ENCODE measurements around the gene MBNL3. TPM values are rescaled to one million over a fixed set of nuclear protein-coding genes. Genes with fewer than 3 reads are reported as not detected.
"Not testable (repeated sequence)": the region's sequence is repeated elsewhere in the genome, so short reads cannot be mapped to it uniquely, and the experiment has no call there.

MBNL3 gene
- total RNA-seq, 6 experiments from 2014 or later: 0.17 to 0.66 (median 0.38) TPM

GRCh38 chrX:132452911-132453550 lies 35.8 kb downstream of the MBNL3 start:
- H3K27ac Mint-ChIP-seq: no peak overlapping the region
- no peak overlapping the region for H3K4me3 Mint-ChIP-seq
- peaks cover 2% of the 10 kb centered on the region; the same call in 1 of the 2 replicates for H3K27me3 Mint-ChIP-seq (ENCODE audit: insufficient read depth)
- no peak for TF ChIP-seq CTCF (IDR thresholded peaks at IDR 0.05)
- H3K4me1 Mint-ChIP-seq (ENCODE audit: low read depth): no peaks in the 10 kb centered on the region
- no peak for DNase-seq
- H3K36me3 Mint-ChIP-seq (ENCODE audit: low read depth): no peaks in the 10 kb centered on the region
- no peaks in the 10 kb centered on the region; the same call in 1 of the 2 replicates for H3K9me3 Mint-ChIP-seq

GRCh38 chrX:132445909-132446308 lies 42.9 kb downstream of the MBNL3 start:
- H3K4me1 Mint-ChIP-seq (ENCODE audit: low read depth); H3K9me3 Mint-ChIP-seq; DNase-seq; H3K36me3 Mint-ChIP-seq (ENCODE audit: low read depth); H3K27me3 Mint-ChIP-seq (ENCODE audit: insufficient read depth); H3K4me3 Mint-ChIP-seq; H3K27ac Mint-ChIP-seq: not testable (repeated sequence)

- no peaks in the 10 kb centered on the region; the same call in 1 of the 2 replicates for H3K27me3 Mint-ChIP-seq (ENCODE audit: insufficient read depth)
- H3K36me3 Mint-ChIP-seq (ENCODE audit: low read depth): no peaks in the 10 kb centered on the region
- no peaks in the 10 kb centered on the region for H3K4me1 Mint-ChIP-seq (ENCODE audit: low read depth)
- no peak for TF ChIP-seq CTCF (IDR thresholded peaks at IDR 0.05)
- DNase-seq: no peak
- H3K27ac Mint-ChIP-seq: no peak overlapping the region
- H3K4me3 Mint-ChIP-seq: no peak overlapping the region
- H3K9me3 Mint-ChIP-seq: no peaks in the 10 kb centered on the region; the same call in 1 of the 2 replicates
Observed at GRCh38 chrX:132444936-132445335, 43.9 kb downstream of the MBNL3 start.

GRCh38 chrX:132443196-132444135 lies 45.4 kb downstream of the MBNL3 start:
- Mint-ChIP-seq H3K36me3 (ENCODE audit: low read depth) (no peaks in the 10 kb centered on the region), H3K9me3 (no peaks in the 10 kb centered on the region; the same call in 1 of the 2 replicates), H3K27ac (no peak overlapping the region), H3K27me3 (ENCODE audit: insufficient read depth) (no peaks in the 10 kb centered on the region), H3K4me1 (ENCODE audit: low read depth) (no peaks in the 10 kb centered on the region), H3K4me3 (no peak overlapping the region)
- no peak for DNase-seq
- TF ChIP-seq CTCF (IDR thresholded peaks at IDR 0.05): no peak

- no peaks in the 10 kb centered on the region for H3K36me3 Mint-ChIP-seq (ENCODE audit: low read depth)
- H3K4me1 Mint-ChIP-seq (ENCODE audit: low read depth): no peaks in the 10 kb centered on the region
- no peak for TF ChIP-seq CTCF (IDR thresholded peaks at IDR 0.05)
- H3K4me3 Mint-ChIP-seq: no peak overlapping the region
- DNase-seq: no peak
- H3K9me3 Mint-ChIP-seq: no peaks in the 10 kb centered on the region; the same call in 1 of the 2 replicates
- no peaks in the 10 kb centered on the region for H3K27me3 Mint-ChIP-seq (ENCODE audit: insufficient read depth)
- H3K27ac Mint-ChIP-seq: no peak overlapping the region
Observed at GRCh38 chrX:132442691-132443090, 46.1 kb downstream of the MBNL3 start.

- no peaks in the 10 kb centered on the region for H3K4me1 Mint-ChIP-seq (ENCODE audit: low read depth)
- no peak overlapping the region for H3K4me3 Mint-ChIP-seq
- TF ChIP-seq CTCF (IDR thresholded peaks at IDR 0.05): no peak
- no peaks in the 10 kb centered on the region for H3K9me3 Mint-ChIP-seq
- no peaks in the 10 kb centered on the region for H3K27me3 Mint-ChIP-seq (ENCODE audit: insufficient read depth)
- H3K27ac Mint-ChIP-seq: no peak overlapping the region
- H3K36me3 Mint-ChIP-seq (ENCODE audit: low read depth): no peaks in the 10 kb centered on the region
- no peak for DNase-seq
Observed at GRCh38 chrX:132435222-132435621, 53.6 kb downstream of the MBNL3 start.

Measured in HFFc6 (cell line).